ENCODE measurements around the gene GLYR1.
"Not testable (repeated sequence)": the region's sequence is repeated elsewhere in the genome, so short reads cannot be mapped to it uniquely, and the experiment has no call there.

GLYR1 gene

DNA sequence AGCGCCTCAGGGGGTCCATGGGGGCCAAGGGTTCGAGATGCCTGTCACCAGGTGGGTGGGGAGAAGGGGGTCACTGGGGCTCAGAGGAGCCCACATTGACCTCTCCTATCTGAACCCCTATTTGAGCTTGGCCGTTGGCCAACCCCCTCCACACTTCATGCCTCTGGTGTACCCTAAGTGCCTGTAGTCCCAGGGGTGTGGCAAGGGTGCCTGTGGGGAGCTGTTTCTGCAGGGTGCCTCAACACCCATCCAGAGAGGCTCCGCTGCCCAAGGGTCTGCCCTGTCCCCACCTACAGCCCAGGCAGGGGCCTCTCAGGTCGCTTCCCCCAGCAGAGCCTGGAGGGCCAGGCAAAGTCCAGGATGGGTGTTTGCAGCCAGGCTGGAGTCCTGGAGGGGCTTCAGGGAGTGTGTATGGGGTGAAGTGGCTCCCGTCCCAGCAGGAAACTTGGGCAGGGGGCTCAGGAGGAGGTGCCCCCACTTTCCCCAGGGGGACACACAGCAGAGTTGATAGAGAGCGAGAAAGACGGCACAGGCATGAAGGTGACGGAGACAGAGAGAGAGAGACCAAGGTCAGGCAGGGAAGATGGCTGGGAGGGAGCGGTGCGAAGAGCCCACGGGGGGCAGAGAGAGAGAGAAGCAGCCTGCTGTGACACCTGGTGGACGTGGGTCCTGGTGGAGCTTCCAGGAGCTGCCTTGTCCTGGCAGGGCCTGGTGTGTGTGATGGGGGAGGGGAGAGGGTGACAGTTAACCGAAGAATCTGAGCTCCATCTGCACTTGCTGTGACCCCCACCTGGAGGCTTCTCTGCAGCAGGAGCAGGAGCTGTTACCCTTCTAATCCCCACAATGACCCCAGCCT lies 59.2 kb downstream of the GLYR1 start, which contains the start of gene SEPTIN12:
TSS of gene SEPTIN12 (minus strand) at position 719 of the 856 bp plus-strand sequence. CDS start at position 19, 700 bp downstream.
- no peak for DNase-seq (ENCODE audit: low read depth)

DNA sequence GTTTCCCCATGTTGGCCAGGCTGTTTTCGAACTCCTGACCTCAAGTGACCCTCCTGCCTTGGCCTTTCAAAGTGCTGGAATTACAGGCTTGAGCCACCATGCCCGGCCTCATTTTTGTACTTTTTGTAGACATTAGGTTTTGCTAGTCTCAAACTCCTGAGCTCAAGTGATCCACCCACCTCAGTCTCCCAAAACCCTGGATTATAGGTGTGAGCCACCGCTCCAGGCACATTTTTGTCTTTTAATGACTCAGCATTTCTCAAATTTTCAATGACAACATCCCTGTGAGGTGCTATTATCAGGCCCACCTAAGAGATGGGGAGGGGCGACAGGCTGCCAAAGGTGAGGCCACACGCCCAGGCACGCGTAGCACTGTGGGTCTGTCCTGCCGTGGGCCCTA lies 60.0 kb downstream of the GLYR1 start:
- DNase-seq (ENCODE audit: low read depth) = no peak

DNA sequence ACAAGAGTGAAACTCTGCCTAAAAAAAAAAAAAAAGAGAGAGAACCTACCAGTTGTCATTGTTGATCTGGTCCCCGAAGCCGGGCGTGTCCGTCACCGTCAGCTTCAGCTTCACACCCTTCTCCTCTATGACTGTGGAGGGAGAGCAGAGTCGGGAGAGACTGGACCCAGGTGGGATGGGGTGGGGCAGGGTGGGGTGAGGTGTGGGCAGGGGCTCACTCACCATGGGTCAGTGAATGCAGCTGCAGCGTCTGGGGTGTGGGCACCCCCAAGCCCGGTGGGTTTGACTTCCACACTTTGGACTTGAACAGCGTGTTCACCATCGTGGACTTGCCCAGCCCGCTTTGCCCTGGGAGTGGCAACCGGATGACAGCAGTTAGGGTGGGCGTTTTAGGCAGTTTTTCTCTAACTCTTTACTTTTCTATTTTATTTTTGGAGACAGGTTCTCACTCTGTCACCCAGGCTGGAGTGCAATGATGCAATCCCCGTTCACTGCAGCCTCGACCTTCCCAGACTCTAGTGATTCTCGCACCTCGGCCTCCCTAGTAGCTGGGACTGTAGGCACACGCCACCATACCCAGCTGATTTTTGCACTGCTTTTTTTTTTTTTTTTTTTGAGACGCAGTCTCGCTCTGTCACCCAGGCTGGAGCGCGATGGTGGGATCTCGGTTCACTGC lies 61.2 kb downstream of the GLYR1 start:
- no peak for DNase-seq (ENCODE audit: low read depth)

DNA sequence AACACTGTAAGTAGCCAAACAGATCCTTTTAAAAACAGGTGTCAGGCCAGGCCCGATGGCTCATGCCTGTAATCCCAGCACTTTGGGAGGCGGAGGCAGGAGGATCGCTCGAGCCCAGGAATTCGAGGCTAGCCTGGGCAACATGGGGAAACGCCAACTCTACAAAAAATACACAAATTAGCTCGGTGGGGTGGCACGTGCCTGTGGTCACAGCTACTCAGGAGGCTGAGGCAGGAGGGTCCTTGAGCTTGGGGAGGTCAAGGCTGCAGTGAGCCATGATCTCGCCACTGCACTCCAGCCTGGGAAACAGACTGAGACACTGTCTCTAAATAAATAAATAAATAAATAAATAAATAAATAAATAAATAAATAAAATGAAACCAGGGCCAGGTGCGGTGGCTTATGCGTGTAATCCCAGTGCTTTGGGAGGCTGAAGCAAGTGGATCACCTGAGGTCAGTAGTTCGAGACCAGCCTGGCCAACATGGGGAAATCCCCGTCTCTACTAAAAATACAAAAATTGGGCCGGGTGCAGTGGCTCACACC lies 62.6 kb downstream of the GLYR1 start:
- DNase-seq (ENCODE audit: low read depth) = not testable (repeated sequence)

DNA sequence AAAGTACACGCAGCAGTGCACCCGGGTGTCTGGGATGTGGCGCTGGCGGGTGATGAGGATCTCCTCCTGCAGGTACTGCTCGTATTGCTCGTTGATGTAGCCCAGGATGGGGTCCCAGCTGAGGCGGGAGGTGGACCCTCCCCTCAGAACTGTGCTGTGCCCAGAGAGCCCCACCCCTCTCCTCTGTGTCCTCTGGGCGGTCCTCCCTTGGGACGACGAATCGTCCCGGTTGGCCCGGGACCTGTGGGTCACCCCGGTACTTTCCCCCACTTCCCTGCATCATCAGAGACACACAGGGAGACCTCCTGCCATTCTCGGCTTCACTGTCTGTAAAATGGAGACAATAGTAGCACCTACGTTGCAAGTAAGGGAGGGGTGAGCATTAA lies 63.1 kb downstream of the GLYR1 start:
- no peak for DNase-seq (ENCODE audit: low read depth)

DNA sequence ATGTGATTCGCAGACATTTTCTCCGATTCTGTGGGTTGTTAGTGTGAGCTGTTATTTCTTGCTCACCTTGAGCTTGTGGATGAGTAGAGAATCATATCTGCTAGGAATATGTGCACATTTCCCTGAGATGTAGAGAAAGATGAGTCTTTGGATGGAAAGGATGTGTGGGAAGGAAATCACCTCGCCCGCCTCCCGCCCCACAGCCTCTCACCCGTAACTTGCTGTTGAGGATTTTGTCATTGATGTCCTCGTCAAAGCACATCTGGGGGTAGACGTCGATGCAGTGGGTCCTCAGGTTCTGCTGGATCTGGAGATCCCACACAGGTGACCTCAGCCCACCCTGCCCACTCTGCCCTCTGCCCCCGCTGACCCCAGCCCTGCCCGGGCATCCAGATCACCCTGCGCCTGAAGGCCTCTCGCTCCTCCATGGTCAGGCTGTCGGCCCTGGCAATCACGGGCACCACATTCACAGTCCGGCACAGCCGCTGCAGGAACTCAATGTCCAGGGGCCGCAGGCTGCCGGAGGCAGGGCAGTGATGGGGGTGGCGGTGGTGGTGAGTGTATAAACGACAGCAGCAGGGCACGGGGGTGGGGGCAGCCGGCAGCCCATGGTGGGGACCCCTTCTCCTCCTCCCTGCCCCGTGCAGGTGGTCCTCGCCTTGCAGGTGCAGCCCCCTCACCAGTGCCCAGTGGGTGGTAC lies 63.7 kb downstream of the GLYR1 start:
- no peak for DNase-seq (ENCODE audit: low read depth)

DNA sequence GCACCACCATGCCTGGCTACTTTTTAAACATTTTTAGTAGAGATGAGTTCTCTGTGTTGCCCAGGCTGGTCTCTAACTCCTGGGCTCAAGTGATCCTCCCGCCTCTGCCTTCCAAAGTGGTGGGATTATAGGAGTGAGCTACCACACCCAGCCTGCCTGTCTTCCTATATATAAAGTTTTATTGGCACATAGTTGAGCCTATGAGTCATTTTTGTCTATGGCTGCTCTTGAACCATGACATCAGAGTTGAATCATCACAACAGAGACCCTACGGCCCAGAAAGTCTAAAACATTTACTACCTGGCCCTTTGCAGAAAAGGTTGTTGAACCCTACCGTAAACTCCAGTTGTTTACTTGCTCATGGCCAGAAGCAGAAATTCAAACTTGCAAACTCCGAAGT lies 66.9 kb downstream of the GLYR1 start:
- DNase-seq (ENCODE audit: low read depth) = no peak

DNA sequence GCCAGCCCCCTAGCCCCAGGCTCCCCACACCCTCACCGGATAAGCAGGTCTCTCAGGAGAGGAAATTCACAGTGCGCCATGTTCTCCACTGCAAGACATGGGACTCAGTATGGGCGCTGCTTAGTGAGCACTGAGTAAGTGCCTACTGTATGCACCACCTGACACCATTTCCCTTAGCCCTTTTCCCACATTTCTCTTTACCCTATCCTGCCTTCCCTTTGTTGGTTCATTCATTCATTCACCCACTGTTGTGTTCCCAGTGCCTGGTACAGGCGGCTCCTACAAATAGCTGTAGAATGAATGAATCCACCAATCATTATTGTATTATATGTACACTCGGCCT lies 69.1 kb downstream of the GLYR1 start:
- no peak for DNase-seq (ENCODE audit: low read depth)

DNA sequence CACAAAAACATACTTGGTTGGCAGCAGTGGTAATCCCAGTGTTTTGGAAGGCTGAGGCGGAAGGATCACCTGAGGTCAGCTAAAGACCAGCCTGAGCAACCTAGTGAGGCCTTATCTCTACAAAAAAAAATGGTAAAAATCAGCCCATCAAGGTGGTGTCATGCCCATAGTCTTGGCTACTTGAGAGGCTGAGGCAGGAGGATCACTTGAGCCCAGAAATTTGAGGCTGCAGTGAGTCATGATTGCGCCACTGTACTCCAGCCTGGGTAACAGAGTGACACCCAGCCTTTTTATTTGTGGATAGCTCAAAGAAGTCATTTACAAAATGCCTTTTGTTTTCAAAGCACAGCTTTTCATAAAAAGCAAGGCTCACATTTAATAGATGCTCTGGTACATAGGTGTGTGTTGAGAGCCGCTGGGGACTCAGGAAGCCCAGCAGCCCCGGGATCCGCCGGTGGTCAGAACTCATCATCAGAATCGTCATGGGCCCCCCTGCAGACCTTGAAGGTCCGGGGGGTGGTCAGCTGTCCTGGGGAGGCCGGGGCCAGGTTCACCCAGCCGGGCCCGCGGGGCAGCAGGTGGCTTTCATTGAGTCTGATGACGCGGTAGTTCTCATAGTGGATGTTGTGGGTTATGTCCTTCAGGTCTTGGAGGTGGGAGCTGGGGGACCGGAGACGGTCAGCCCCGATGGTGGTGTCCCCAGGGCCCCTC lies 69.6 kb downstream of the GLYR1 start:
- no peak for DNase-seq (ENCODE audit: low read depth)

DNA sequence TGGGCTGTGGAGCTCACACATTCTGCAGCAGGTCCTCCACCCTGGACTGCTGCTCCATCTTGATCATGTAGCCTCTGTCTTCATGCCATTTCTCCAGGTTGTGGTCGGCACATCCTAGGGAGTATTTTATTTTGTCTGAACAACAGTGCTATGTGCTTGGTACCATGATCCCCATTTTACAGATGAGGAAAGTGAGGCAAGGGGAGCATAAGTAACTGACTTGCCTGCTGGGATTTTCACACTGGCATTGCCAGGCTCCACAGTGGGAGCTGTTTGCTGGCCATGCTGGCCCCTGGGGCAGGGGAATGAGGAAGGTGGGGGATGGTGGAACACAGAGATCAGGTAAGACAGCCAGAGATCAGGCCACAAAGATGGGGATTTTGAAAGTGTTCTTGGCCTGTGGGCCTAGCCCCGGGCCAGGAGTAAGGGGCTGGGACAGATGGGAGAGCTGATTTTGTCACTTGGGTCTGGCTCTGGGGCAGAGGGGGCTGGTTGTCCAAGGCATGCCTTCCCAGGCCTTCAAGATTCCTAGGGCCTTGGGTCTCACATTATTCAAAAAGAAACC lies 70.9 kb downstream of the GLYR1 start:
- DNase-seq (ENCODE audit: low read depth) = no peak

DNA sequence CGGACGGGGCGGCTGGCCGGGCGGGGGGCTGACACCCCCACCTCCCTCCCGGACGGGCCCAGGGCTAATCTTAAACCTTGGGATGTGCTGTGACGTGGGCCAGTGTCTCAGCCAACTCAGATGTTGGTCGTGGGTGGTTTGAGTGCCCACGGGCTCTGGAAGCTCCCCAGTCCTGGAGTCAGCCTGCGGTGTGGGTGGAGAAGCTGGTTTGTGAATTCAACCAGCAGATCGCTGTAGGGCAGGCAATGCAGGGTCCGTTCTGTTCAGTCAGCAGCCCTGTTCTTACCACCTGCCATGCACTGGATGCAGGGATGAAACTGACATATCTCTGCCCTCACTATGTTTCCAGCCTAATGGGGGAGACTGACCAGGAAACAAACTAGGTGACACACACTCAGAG lies 72.1 kb downstream of the GLYR1 start:
- no peak for DNase-seq (ENCODE audit: low read depth)

DNA sequence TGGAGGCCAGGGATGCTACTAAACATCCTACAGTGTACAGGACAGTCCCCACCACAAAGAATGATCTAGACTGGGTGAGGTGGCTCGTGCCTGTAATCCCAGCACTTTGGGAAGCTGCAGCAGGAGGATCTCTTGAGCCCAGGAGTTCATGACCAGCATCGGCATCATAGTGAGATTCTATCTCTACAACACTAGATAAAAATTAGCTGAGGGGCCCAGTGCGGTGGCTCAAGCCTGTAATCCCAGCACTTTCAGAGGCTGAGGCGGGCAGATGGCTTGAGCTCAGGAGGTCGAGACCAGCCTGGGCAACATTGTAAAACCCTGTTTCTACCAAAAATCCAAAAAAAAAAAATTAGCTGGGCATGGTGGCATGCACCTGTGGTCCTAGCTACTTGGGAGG lies 74.7 kb downstream of the GLYR1 start:
- DNase-seq (ENCODE audit: low read depth) = no peak

DNA sequence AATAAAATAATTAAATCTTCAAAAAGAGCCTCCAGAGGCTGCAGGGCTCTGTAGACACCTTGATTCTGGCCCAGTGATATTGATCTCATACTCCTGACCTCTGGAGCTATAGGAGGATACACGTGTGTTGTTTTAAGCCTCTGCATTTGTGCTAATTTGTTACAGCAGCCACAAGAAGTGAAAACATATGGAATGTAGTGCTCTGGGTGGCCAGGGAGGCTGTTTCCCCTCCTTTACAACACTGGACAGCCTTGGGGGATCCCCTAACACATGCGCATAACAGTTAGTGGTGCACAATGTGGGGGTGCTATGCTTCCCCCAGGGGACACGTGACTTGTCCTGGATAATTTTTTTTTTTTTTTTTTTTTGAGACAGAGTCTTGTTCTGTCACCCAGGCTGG lies 75.4 kb downstream of the GLYR1 start:
- DNase-seq (ENCODE audit: low read depth) = no peak

DNA sequence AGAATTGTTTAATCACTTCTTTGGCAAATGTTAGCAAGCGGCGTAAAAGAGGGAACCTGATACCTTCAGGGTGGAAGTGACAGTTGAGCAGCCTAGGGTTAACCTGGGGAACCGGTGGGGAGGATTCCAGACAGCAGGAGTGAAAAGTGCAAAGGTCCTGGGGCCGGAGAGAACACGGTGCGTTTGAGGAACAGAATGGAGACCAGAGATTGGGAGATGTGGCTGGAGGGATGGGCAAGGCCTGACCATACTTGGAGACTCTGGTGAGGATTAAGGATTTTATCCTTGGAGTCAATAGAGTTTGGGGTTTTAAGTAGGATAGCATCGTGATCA lies 77.8 kb downstream of the GLYR1 start:
- DNase-seq (ENCODE audit: low read depth) = no peak

DNA sequence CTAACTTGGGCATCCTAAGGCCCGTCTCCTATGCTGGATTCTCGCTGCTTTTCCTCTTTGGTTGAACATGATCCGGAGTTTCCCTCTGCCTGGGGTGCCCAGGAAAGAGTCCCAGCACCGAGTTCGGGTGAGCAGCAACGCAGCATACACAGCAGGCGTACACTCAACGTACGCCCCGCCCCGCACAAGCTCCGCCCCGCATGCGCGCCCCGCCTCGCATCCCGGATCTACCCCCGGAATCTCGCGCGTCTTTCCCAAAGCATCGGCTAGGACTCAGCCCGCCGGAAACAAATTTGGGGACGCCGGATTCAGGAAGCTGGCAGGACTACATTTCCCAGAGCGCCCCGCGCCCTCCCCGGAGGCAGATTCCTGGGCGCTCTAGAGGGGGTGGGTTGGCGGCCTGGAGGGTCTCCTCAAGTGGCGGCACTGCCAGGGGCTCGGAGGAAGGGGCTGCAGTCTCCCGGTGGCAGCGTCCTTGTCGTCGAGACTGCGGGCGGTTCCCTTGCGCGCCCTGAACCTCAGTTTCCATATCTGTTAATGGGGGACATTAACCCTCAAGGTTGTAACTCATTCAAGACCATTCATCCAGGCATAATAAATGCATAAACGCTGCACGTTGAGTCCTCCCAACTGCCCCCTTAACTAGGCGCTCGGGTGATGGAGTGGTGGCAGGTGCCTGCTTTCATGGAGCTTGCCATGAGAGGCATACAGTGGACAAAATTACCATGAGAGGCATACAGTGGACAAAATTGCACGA lies 78.4 kb downstream of the GLYR1 start:
- peak; percentile 74 for DNase-seq (ENCODE audit: low read depth)

DNA sequence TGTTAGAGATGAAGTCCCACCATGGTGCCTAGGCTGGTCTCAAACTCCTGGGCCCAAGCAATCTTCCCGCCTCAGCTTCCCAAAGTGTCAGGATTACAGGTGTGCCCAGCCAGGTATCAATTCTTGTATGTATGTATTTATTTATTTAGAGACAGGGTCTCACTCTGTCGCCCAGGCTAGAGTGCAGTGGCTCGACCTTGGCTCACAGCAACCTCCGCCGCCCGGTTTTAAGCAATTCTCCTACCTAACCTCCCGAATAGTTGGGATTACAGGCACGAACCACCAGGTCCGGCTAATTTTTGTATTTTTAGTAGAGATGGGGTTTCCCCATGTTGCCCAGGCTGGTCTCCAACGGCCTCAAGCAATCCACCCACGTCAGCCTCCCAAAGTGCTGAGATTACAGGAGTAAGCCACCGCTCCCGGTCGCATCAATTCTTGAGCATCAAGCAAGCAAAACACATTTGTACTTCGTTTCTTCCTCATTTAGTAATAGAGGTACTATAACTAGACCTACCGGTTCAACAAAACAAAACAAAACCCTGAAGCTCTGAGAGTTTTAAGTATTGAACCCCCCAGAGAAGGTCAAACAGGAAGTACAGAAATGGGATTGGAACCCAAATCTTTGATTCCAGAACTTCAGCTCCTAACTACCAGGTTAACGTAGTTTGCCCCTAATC lies 79.1 kb downstream of the GLYR1 start:
- DNase-seq (ENCODE audit: low read depth) = no peak

DNA sequence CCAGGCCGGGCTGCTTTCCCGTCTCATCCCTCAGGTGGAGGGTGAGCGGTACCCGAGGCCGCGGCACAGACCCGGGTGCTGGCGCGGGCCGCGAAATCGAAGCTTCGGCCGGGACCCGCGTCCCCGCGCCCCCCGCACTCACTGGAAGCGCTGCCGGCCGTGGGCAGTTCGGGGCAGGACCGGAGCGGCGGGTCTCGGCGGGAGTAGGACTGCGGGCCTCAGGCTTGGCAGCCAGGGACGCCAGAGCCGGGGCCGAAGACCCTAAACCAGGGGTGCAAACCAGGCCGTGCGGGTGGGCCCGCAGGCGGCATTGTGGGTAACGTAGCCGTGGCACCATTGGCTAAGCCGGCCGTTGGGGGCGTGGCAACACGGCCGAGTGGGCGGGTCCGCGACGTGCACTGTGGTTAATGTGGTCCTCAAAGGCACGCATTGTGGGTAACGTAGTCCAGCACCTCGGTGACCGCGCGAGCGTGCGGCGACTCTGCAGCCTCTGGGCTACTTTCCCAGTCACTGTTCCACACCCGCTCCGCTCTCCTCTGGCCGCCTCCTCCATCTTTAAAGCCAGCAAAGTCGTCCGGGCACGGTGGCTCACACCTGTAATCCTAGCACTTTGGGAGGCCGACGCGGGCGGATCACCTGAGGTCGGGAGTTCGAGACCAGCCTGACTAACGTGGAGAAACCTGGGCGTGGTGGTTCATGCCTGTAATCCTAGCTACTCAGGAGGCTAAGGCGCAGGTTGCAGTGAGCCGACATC lies 80.0 kb downstream of the GLYR1 start, which contains the start of gene ZNF500:
TSS of gene ZNF500 (minus strand) at position 288 of the 754 bp plus-strand sequence. CDS start 1,184 bp downstream, outside the sequence.
- DNase-seq (ENCODE audit: low read depth) = peak; percentile 86

DNA sequence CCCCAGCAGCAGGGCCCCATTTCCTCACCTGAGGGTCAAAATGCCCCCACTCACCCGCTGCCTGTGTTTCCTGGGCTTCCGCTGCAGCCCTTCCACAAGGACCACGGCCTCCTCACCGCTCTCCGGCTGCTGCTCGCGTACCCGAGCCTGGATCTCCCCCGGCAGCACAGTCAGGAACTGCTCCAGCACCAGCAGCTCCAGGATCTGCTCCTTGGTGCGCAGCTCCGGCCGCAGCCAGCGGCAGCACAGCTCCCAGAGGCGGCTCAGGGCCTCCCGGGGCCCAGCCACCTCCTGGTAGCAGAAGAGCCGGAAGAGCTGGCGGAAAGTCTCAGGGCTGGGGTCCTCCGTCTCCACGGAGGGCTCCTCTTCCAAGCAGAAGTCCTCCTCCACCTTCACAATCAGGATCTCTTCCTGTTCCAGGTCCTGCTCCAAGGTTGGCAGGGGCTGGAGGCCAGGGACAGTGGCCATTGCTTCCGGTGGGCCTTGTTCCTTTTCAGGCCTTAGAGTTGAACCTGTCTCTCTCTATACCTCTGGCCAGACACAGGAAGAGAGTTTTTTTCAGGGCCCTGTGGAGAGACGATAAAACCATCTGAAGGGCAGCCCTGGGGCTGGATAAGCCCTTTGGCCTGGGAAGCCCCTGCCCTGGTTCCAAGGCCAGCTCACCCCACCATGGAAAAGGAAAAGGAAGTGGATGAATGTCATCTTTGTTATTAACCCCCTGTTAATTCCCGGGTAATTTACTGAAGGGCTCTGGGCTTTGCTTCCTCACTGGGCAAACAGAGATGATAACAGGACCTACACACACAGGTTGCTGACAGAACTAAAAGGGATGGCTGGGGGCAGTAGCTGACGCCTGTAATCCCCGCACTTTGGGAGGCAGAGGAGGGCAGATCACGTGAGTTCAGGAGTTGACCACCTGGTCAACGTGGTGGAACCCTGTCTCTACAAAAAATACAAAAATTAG lies 81.3 kb downstream of the GLYR1 start:
- DNase-seq (ENCODE audit: low read depth) = no peak

Data from T-helper 22 cell (primary cell).